OCI-M2 (cell line): ENCODE measurements around the gene SMAD2.
"Not testable (repeated sequence)": the region's sequence is repeated elsewhere in the genome, so short reads cannot be mapped to it uniquely, and the experiment has no call there.

Experiments
- DNase-seq: peaks from one replicate; lab custom pipeline; 2025; ENCODE audit not compliant: unreplicated experiment; lab: John Stamatoyannopoulos, UW

SMAD2 gene

DNA sequence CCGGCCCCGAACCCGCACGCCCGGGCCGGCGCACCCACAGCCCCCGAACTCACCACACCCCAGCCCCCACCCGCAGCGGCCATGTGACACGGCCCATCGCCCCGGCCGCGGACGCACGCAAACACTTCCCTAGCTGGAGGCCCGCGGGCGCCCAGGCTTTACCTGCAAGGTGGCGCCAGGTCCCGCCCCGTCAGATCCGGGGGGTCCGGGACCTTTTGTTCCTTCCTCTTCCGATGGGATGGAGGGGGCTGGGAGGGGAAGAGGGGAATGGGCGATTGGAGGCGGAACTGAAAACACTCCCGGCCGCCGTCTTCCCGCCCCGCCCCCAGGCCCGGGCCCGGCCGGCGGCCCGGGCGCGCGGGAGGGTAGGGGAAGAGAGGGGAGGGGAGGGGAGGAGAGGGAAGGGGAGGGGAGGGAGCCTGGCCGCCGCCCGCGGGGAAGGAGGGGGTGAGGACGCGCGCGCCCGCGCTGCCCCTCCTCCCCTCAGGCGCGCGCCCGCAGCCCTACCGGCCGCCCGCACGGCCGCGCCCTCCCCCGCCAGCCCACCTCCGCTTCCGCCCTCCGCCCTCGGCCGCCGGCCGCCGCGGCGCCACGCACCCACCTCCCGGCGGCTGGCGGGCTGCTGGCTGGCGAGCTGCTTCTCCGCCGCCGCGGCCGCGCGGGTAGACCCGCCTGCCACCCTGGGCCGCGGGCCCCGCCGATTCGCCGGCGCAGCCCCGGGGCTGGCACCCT, at the start of gene SMAD2:
SMAD2 (minus strand) TSS at position 461 of the 732 bp plus-strand sequence. CDS start 33,903 bp downstream, outside the sequence.
- no peak for DNase-seq

DNA sequence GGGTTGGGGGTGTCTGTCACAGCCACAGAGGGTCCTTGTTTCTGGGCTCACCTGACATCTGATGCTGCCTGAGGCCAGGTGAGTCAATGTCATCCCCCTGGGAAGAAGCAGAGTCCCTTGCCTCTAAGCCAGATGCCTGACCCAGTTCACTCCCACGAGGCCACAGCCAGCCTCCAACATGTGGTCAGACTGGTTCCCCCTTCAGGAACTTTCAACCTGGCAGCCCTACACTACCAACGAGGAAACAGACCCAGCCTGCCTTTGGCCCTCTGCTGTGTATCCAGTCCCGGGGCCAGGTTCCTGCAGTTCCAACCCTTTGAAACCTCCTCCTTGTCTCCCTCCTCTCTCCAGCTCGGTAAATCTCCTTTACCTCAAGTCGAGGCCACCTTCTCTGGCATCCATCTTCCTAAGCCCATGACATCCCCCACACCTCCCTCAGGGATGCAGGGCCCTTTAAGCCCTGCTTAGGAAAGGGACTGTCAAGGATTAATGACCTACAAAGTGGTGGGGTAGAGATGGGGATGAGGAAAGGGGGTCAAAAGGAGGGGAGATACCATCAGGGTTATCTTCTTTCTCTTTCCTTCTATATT, 49.2 kb upstream of the SMAD2 start:
- DNase-seq: no peak

DNA sequence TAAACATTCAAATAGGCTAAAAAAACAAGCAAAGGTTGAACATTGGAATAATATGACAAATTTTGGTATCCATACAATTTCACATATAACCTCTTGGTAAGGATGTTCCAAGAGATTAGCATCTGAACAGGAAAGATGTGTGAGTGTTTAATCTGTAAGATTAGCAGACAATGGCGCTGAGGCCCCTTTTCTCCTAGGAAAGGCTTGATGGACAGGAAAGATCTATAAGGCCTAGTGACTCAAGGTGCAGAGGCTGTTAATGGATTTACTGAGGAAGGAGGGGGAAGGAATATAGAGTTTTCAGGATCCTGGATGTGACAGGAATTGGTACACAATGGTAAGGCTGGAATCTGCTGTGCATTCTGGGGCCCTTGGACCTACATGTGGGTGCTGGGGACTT, 48.1 kb upstream of the SMAD2 start:
- no peak for DNase-seq

DNA sequence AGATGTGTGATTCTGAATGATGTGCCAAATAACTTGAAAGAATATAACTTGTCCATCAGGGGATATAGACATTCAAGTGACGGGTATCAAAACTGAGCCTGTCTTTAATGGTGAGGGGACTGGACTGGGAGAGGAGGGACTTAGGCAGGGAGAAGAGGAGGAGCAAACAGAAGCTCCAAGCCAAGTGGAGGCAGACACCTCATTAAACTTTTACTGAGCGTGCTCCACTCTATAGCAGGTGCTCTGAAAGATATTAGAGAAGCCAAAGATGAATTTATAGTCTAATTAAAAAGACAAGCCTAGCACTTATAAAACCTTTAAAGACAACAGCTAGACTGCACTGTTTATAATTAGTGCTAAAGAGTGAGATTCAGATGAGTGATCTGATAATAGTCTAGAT, 47.7 kb upstream of the SMAD2 start:
- DNase-seq: no peak

DNA sequence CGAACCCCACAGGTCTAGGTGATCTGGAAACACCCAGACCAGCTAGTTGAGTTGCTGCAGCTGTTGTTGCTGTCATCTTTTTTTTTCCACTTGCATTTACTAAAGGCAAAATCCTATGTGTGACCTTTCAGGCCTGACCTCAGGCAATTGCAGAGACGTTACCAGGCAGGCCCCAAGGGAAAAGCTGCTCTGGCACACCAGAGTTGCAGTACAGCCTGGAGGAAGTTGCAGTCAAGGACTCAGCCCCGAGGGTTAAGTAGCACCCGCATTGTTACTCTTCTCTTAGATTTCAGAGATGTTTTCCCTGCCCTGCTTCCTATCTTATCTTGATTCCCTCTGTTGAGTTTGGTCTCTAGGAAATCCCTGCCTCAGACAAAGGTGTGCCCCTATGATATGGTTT, 45.2 kb upstream of the SMAD2 start:
- no peak for DNase-seq

DNA sequence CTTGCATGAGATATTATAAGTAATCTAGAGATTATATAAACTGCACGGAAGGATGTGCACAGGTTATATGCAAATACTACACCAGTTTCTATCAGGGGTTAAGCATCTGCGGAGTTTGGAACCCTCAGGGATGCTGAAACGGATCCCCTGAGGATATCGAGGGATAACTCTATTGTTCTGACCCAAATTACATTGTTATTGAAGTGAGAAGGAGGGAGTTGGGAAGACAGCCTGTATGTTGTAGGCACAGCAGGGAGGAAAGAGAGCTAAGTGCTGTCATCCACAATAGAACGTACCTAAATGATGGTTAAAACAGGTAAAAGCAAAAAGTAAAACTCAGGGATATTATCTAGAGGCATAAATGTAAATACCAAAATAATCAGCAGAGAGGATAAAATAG, 44.6 kb upstream of the SMAD2 start:
- no peak for DNase-seq

DNA sequence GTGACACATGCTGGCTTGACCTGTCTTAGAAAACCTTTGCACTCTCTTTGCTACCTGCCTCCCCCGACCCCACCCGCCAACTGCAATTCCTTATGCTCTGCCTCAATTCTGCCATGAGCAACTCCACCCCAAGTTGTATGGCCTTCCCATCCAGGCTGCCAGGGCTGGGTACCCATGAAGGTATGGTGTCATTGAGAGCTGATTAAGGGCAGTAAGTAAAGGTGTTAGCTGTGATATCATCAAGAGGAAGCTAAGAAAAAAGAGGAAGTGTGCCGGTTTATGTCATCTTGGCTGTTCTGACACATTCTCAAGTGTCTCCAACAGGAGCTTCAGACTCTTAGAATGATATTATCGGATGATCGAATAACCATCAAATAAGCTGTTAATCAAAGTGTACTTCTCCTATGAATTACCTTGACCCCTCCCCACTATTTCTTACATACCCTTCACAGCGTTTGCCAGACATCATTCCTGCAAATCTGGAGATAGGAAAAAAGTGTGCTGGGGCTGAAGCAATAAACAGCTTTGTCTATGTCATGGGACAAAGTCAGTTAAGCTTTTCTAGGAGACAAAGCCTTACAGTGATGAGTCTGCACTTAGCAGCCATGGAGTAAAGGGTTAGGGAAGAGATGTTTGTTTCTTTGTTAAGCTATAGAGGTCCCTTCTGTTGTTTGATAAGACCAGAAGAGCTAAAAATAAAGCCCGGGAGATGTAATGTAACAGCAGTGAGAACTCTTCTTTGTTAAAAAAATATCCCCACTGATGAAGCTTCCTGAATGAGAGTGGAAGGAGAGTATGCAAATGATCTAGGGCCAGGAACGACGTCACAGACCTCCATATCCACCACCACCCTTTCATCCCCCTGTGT, 40.4 kb upstream of the SMAD2 start:
- no peak for DNase-seq

DNA sequence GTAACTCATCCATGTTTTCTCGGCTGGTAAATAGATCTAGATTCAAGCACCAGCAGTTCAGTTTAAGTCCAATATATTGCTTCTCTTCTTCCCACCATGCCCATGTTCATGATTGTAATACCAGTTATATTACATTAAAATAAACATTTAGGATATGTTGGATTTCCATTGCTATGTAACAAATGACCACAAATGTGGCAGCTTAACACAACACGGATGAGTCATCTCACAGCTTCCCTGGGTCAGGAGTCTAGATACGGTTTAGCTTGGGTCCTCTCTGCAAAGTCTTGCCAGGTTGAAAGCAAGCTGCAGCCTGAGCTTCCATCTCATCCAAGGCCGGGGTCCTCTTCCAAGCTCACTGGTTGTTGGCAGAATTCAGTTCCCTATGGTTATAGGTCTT, 39.4 kb upstream of the SMAD2 start:
- no peak for DNase-seq

DNA sequence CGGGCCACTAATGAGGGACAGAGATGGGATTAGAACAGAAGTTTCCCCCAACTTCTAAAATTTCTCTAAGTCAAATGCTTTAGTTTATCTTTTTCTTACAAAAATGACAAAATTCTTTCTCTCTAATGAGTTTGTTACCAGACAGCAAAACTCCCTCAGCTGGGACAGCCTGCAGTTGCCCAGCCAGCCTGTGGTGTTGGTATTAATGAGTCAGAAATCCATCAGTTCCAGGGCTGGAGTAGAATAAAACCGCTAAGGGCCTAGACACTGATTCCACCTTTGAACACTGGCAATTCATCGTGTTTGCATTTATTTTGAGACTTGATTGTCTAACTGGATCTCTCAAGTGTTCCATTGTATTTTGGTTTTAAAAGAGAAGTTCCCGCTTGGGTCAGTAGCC, 38.3 kb upstream of the SMAD2 start:
- no peak for DNase-seq

DNA sequence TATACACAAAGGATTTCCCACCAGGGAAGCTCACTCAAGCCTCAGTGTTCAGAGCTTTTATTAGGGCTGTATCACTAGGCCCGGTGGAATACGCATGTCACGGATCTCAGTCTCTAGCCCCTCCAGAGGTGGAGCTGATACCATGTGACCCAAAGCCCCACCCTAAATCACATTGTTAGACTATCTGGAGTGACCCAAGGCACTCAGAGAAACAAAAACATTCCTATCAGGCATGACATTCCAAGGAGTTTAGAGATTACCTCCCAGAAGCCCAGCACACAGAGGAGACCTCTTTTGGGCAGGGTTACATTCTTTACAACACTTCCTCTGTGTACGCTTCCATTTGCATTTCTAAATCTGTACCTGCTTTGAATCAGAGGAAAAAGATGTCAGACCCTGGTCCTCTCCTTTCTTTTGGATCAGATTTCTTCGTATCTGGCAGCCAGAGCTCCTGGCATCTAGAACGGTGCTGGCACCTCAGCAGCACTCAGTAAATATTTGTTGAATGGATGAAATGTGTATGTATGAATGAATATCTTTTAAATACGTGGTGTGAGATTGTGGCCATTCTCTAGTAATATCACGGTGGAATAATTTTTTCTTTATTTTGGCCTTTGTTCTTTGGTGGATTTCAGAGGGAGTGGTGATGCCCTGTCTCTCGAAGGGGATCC, 37.7 kb upstream of the SMAD2 start:
- DNase-seq: no peak

DNA sequence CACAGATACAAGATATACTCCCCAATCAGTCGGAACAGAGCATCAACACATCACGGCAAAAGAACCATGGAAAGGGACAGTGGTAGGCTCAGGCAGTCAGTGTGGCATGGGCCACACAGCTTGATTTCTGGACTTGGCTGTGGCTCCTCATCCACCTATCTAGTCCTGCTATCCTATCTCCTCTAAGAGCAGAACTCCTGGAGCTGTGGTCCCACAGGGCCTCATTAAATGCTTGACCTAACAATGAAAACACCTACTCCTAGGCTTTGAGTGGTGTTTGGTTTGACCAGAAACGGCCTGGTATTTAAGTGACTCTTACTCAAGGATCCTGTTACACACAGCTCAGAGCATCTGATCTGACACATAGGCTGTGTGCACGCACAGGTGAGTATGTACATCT, 33.6 kb upstream of the SMAD2 start:
- DNase-seq: no peak

DNA sequence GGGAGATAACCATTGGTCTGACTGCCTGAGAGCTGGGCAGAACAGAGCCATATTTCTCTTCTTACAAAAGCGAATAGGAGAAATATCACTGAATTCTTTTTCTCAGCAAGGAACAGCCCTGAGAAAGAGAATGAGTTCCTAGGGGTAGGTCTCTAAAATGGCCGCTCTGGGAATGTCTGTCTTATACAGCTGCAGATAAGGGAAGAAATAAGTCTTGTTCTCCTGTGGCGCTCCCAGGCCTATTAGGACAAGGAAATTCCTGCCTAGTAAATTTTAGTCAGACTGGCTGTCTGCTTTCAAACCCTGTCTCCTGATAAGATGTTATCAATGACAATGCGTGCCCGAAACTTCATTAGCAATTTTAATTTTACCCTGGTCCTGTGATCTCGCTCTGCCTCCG, 30.5 kb upstream of the SMAD2 start:
- DNase-seq: not testable (repeated sequence)

DNA sequence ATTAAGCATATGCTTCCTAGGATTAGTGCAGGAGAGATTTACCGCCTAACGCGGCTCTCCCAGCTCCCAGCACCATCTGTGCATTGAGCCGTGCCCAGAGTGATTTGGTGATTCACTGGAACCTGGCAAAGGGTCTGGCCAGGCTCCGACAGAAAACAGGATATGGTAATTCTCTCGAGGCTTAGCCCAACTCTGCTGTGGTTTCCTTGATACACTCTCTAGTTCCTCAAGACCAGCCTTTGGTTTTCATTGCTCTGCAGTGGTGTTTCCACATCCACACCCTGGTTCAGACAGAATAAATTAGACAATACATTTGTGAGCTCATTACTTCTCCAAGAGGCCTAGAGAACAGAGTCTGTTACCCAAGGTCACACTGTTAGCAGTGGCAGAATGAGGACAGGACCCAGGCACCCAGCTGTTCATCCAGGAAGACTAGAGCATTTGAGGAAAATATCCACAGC, 23.0 kb upstream of the SMAD2 start:
- no peak for DNase-seq

DNA sequence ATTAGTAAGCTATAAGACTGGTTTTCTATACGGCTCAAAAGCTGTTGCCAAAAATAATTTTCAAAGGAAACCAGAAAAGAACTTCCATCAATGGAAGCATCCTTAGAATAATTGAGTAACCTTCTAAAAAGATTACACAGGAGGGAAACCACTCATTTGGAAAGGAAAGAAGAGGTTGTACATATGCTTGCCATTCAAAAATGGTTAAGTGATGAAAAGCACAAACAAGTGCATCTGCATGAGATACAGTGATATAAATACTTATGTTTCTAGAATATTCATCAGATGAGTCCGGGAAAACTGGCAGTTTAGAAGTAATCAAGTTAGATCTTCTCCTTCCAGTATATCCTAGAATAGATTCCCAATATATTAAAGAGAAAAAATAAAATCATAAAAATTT, 20.1 kb upstream of the SMAD2 start:
- no peak for DNase-seq

DNA sequence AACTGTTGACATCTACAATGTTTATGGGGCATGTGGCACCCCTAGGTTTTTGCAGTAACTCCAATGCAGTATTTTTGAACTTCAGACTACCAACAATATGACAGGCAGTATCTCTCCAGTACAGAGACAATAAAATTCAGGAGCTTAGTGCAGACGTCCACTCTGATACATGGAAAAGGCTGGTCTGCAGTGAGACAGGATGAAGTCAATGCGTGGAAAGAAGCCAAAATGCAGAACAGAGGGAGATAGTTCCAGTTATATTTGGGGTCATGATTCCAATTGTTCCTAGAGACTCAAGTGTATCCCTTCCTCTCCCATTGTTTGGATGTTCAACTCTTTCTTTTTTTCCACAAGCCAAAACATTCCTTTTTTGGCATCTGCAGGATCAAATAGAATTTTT, 18.7 kb upstream of the SMAD2 start:
- DNase-seq: no peak

DNA sequence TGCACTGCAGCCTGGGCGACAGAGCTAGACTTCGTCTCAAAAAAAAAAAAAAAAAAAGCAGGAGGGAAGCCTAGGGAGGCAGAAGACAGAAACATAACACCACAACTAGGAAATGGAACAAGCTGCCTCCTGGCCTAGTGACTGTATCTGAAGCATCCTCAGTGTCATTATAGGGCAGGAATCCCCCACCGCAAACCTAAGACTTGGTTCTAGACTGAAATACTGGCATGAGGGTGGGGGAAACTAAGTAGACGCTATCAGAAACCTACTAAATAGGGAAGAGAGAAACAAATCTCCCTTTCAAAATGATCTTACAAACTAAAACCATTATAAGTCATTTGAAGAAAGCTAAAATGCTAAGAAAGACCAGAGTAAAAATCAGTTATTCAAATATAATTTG, 16.4 kb upstream of the SMAD2 start:
- no peak for DNase-seq

DNA sequence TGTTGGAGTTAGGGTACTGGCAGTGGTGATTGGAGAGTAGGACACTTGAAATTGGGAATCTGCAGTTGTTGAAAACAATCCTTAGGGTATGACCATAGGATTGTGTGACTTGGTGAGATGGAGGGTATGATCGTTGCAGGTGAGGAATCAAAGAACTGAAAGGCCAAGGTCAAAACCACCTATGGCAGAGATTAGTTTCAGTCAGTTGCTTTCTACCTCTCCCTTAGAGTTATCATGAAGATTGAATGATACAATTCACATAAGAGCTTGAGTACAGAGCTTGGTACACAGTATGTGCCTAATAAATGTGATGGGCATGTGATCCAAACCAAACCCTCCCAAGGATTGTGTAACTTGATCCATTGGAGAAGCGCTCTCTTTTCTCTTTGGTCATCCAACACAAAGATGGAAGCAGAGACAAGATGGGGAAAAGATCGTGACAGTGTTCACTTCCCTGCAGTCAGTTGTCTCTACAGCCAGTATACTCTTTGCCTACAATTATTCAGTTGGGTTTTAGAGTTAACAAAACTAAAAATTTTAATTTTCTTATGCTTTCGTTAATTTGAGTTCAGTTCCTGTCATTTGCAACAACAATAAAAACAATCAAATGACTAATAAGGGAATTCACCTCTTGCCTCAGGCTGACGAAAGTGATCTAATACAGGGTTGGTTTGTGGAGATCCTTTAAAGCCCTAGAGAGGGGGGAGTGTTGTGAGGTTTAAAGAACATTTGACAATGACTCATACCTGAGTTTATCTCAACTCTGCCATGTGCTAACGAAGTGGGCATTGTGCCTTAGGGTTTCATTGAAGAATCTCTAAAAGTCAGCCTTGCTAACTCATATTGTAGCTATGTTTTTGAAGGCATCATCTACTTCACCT, 14.8 kb upstream of the SMAD2 start:
- no peak for DNase-seq

DNA sequence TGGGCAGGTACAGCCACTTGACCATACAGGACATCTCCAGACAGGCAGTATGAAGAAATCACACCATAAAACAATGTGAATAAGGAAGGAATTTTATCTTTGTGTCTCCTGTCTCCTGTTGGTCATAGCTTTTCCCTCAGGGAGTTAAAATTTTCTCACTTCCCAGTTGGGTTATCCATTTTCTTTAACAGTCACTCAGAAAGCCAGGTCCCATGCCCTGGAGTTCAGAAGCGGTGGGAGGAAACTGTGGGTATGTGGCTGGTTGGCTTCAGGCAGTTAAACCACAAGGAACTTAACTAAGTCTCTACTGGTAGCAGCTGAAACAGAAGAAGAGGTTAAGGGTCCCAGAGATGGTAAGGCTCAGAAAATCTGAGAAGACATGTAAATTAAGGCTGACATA, 6.5 kb upstream of the SMAD2 start:
- no peak for DNase-seq

DNA sequence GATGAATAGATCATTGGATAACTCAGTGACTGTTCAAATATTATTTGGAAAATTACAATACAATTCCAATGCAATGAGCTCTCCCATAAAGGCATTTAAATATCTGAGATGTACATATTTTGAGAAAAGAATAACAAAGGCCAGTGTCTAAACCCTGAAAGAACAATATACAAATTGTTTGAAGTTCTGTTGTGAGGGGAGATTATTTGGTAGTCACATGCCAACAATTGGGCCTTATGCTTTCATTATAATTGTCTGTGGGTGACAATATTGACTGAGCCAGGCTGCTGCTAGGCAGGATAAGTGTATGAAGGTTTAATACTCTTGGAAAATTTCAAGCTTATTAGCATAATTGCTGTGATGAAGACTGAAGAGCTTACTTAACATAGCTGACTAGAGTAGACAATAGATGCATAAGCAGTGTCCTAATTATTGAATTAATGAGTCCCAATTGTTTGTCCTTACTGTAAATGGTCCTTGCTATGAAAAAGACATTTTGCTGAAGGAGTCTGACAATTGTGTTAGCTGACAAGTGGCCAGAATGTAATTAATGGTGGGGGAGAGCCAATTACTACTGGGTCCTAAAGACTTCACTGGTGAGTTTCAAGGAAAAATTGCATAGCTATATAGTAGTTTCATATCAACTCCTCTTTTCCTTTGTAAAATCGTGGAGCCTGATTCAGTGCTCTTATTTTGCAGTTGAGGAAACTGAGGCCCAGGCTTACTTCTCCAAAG, 5.0 kb upstream of the SMAD2 start:
- DNase-seq: no peak

DNA sequence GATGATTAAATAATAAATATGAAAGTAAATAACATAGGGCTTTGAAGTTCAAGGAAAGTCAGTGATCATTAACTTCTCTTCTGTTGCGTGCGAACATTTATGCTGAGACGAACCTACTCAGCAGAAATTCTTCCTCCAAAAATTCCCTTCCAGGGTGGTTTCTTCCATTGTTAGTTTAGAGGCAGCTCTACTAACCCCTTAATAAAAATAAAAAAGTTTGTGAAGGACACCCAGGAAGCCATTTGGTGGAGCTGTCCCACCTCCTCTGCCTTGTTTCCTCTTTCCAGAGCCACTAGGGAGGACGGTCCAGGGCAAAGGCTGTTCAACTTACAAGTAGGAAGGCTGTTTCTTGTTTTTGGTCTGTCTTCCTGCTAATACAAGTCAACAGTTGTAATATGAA, 2.1 kb upstream of the SMAD2 start:
- no peak for DNase-seq
